Muscle of leg (tissue), 11 donors: ENCODE measurements around the gene ARHGAP26. TPM values are rescaled to one million over a fixed set of nuclear protein-coding genes. Genes with fewer than 3 reads are reported as not detected.

Experiments
- DNase-seq: peaks from one replicate; pipeline ENCODE4 v3.0.0; 2013
- H3K27ac ChIP-seq: one replicate; pipeline ENCODE4 v1.5.1; 2013; ENCODE audit warnings: mild to moderate bottlenecking, low read length, control low read depth
- H3K27me3 ChIP-seq: one replicate; pipeline ENCODE4 v1.6.1; 2013; ENCODE audit warnings: low read length; ENCODE audit not compliant: control insufficient read depth, insufficient read depth
- H3K36me3 ChIP-seq: one replicate; pipeline ENCODE4 v1.6.1; 2013; ENCODE audit warnings: low read length; ENCODE audit not compliant: control insufficient read depth, insufficient read depth
- H3K4me1 ChIP-seq: one replicate; pipeline ENCODE4 v1.6.1; 2013; ENCODE audit warnings: low read length; ENCODE audit not compliant: control insufficient read depth, insufficient read depth
- H3K4me3 ChIP-seq: one replicate; pipeline ENCODE4 v1.5.1; 2013; ENCODE audit warnings: low read length, control low read depth
- H3K9me3 ChIP-seq: replicated peaks from 2 replicates; pipeline ENCODE4 v1.6.1; 2013; ENCODE audit warnings: low read depth, low read length; ENCODE audit not compliant: control insufficient read depth
- WGBS: methylation state at CpG from one replicate; pipeline ENCODE4 v1.1.5; 2013; ENCODE audit warnings: missing lambda C conversion rate; ENCODE audit not compliant: insufficient coverage; 5-methylcytosine and 5-hydroxymethylcytosine counted together
- polyA plus RNA-seq, 8 donors: library from polyadenylated mRNA; unstranded; fragments of 120-200 nt; gene quantifications; one replicate each; pipeline versions ENCODE4 v1.2.1 to v1.2.3, GENCODE V29; 2013; ENCODE audit warnings: inconsistent platforms in 1 of 8, low replicate concordance in 1 of 8; ENCODE audit not compliant: insufficient read length in 8 of 8, insufficient read depth in 1 of 8
- total RNA-seq: library from RNA; stranded (reverse); fragments of 120-200 nt; gene quantifications from one replicate; pipeline ENCODE4 v1.2.4, GENCODE V29; 2013

Gene ARHGAP26
- total and polyA plus RNA-seq, 9 donors: 10.4 to 17.1 (median 13.2) TPM

GRCh38 chr5:143236682-143237081 lies 466.5 kb downstream of the ARHGAP26 start:
- H3K27ac ChIP-seq: no peak overlapping the region
- no CpG with 5 or more reads among the region's 2 CpGs for WGBS
- H3K9me3 ChIP-seq: no peaks in the 10 kb centered on the region
- H3K4me3 ChIP-seq: no peak overlapping the region
- no peak for DNase-seq
- peaks cover 7% of the 10 kb centered on the region for H3K4me1 ChIP-seq
- H3K27me3 ChIP-seq: no peaks in the 10 kb centered on the region
- H3K36me3 ChIP-seq: no peaks in the 10 kb centered on the region

GRCh38 chr5:143237664-143238063 lies 467.5 kb downstream of the ARHGAP26 start:
- Histone ChIP-seq H3K27me3 (no peaks in the 10 kb centered on the region), H3K4me3 (no peak overlapping the region), H3K4me1 (peaks cover 4% of the 10 kb centered on the region), H3K36me3 (no peaks in the 10 kb centered on the region), H3K27ac (no peak overlapping the region), H3K9me3 (no peaks in the 10 kb centered on the region)
- WGBS: 89% methylated on average over 5 of the region's 10 CpGs
- no peak for DNase-seq

GRCh38 chr5:143238620-143239019 lies 468.4 kb downstream of the ARHGAP26 start:
- Histone ChIP-seq H3K27ac (no peak overlapping the region), H3K9me3 (no peaks in the 10 kb centered on the region), H3K4me1 (peaks cover 8% of the 10 kb centered on the region), H3K4me3 (no peak overlapping the region), H3K36me3 (no peaks in the 10 kb centered on the region), H3K27me3 (no peaks in the 10 kb centered on the region)
- no peak for DNase-seq
- WGBS: no CpG with 5 or more reads among the region's 2 CpGs

- H3K36me3 ChIP-seq: no peaks in the 10 kb centered on the region
- DNase-seq: no peak
- no peaks in the 10 kb centered on the region for H3K27me3 ChIP-seq
- peaks cover 18% of the 10 kb centered on the region for H3K4me1 ChIP-seq
- WGBS: 83% methylated on average over 2 of the region's 5 CpGs
- no peaks in the 10 kb centered on the region for H3K9me3 ChIP-seq
- no peak overlapping the region for H3K4me3 ChIP-seq
- no peak overlapping the region for H3K27ac ChIP-seq
Measured at GRCh38 chr5:143239882-143240518, 469.8 kb downstream of the ARHGAP26 start.

- Histone ChIP-seq H3K4me1 (peaks cover 18% of the 10 kb centered on the region), H3K36me3 (no peaks in the 10 kb centered on the region), H3K4me3 (no peak overlapping the region), H3K27ac (no peak overlapping the region), H3K27me3 (no peaks in the 10 kb centered on the region), H3K9me3 (no peaks in the 10 kb centered on the region)
- DNase-seq: no peak
- WGBS: no CpG with 5 or more reads among the region's 1 CpG
Measured at GRCh38 chr5:143241892-143242291, 471.7 kb downstream of the ARHGAP26 start.

- Histone ChIP-seq H3K4me1 (peaks cover 18% of the 10 kb centered on the region), H3K36me3 (no peaks in the 10 kb centered on the region), H3K4me3 (no peak overlapping the region), H3K27me3 (no peaks in the 10 kb centered on the region), H3K27ac (no peak overlapping the region), H3K9me3 (no peaks in the 10 kb centered on the region)
- 80% methylated on average over 3 of the region's 6 CpGs for WGBS
- no peak for DNase-seq
Measured at GRCh38 chr5:143243103-143243502, 472.9 kb downstream of the ARHGAP26 start.

GRCh38 chr5:143244000-143244736 lies 474.0 kb downstream of the ARHGAP26 start:
- no peak overlapping the region for H3K4me3 ChIP-seq
- no peaks in the 10 kb centered on the region for H3K36me3 ChIP-seq
- WGBS: 40% methylated on average over 12 of the region's 16 CpGs
- peaks cover 18% of the 10 kb centered on the region for H3K4me1 ChIP-seq
- no peaks in the 10 kb centered on the region for H3K27me3 ChIP-seq
- peak; percentile 91 for DNase-seq
- peak overlapping the region; percentile 63 for H3K27ac ChIP-seq
- H3K9me3 ChIP-seq: no peaks in the 10 kb centered on the region

GRCh38 chr5:143244990-143245389 lies 474.8 kb downstream of the ARHGAP26 start:
- DNase-seq: no peak
- Histone ChIP-seq H3K4me3 (no peak overlapping the region), H3K36me3 (no peaks in the 10 kb centered on the region), H3K27ac (no peak overlapping the region), H3K4me1 (peaks cover 18% of the 10 kb centered on the region), H3K9me3 (no peaks in the 10 kb centered on the region), H3K27me3 (no peaks in the 10 kb centered on the region)
- WGBS: no CpG with 5 or more reads among the region's 2 CpGs

GRCh38 chr5:143245929-143246561 lies 475.9 kb downstream of the ARHGAP26 start:
- Histone ChIP-seq H3K27me3 (no peaks in the 10 kb centered on the region), H3K27ac (no peak overlapping the region), H3K9me3 (no peaks in the 10 kb centered on the region), H3K36me3 (no peaks in the 10 kb centered on the region), H3K4me1 (peaks cover 18% of the 10 kb centered on the region), H3K4me3 (no peak overlapping the region)
- 85% methylated on average over 8 of the region's 11 CpGs for WGBS
- no peak for DNase-seq

- H3K27ac ChIP-seq: no peak overlapping the region
- no peak overlapping the region for H3K4me3 ChIP-seq
- H3K27me3 ChIP-seq: no peaks in the 10 kb centered on the region
- no peaks in the 10 kb centered on the region for H3K9me3 ChIP-seq
- DNase-seq: no peak
- WGBS: 62% methylated on average over 1 of the region's 1 CpG
- peaks cover 18% of the 10 kb centered on the region for H3K4me1 ChIP-seq
- H3K36me3 ChIP-seq: no peaks in the 10 kb centered on the region
Measured at GRCh38 chr5:143247134-143247815, 477.1 kb downstream of the ARHGAP26 start.
